ENCODE results near the gene YPEL1.

The YPEL1 gene

GRCh38 chr22:21699643-21700042, 36.0 kb downstream of the YPEL1 start:
- Histone ChIP-seq H3K4me3 (IDR thresholded peaks at IDR 0.05; ENCODE audit: insufficient read depth, low read depth, low read length) (no peak overlapping the region), H3K79me2 (ENCODE audit: insufficient read depth, low read depth) (no peaks in the 10 kb centered on the region), H3K27ac (no peak overlapping the region), H3K27me3 (ENCODE audit: insufficient read depth, low read depth) (no peaks in the 10 kb centered on the region), H2AFZ (ENCODE audit: low read depth) (no peak overlapping the region), H3K36me3 (ENCODE audit: insufficient read depth) (no peaks in the 10 kb centered on the region), H3K9ac (no peak overlapping the region), H3K4me2 (no peak overlapping the region), H4K20me1 (ENCODE audit: insufficient read depth) (no peaks in the 10 kb centered on the region), H3K4me1 (ENCODE audit: low read depth, poor library complexity, severe bottlenecking) (no peaks in the 10 kb centered on the region)
- TF ChIP-seq CTCF (conservative IDR thresholded peaks at IDR 0.05; ENCODE audit: low read depth, low read length) = no peak

DNA sequence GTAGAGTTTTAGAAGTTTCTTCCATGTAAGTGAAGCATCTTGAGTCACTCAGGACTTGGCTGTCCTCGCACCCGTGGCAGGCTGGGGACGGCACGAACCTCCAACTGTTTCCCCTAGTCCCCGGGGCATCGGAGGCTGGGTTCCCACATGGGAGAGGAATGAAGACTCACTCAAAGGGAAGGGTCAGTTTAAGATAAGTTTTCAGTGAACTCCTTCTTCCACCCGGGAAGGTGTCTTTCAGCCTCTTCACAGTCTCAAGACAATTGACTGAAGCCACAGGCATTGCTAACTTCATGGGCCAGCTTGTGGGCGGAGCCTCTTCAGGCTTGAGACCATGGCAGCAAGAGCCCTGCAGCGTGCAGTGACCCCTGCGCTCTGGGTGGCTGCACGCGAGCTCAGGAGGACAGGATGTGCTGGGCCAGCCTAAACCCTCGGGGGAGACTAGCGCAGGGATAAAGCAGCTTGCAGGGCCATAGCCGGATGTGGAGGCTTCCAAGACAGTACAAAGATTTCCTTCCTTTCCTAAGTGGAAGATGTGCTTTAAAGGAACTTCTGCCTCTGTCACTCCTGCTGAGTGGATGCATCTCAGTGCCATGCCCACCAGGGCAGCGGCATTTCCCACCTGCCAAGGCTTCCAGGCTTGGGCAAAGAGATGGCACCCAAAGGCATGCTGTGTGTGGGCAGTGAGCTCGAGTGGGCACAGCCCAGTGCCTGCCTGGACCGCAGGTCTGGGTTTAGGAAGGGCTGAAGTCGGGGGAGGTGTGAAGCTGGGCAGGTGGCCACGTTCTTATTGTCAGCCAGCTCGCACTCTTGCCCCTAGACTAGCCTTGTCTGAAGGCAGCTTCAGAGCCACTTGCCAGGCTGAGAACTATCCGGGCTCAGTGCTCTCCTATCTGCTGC, 36.9 kb downstream of the YPEL1 start:
- TF ChIP-seq CTCF (conservative IDR thresholded peaks at IDR 0.05; ENCODE audit: low read depth, low read length) = no peak
- H3K27ac ChIP-seq = no peak overlapping the region
- H3K4me3 ChIP-seq (IDR thresholded peaks at IDR 0.05; ENCODE audit: insufficient read depth, low read depth, low read length) = no peak overlapping the region
- H3K27me3 ChIP-seq (ENCODE audit: insufficient read depth, low read depth) = no peaks in the 10 kb centered on the region
- H4K20me1 ChIP-seq (ENCODE audit: insufficient read depth) = no peaks in the 10 kb centered on the region
- H3K4me2 ChIP-seq = no peak overlapping the region
- no peaks in the 10 kb centered on the region for H3K4me1 ChIP-seq (ENCODE audit: low read depth, poor library complexity, severe bottlenecking)
- no peaks in the 10 kb centered on the region for H3K79me2 ChIP-seq (ENCODE audit: insufficient read depth, low read depth)
- H3K9ac ChIP-seq = no peak overlapping the region
- no peak overlapping the region for H2AFZ ChIP-seq (ENCODE audit: low read depth)
- H3K36me3 ChIP-seq (ENCODE audit: insufficient read depth) = no peaks in the 10 kb centered on the region

DNA sequence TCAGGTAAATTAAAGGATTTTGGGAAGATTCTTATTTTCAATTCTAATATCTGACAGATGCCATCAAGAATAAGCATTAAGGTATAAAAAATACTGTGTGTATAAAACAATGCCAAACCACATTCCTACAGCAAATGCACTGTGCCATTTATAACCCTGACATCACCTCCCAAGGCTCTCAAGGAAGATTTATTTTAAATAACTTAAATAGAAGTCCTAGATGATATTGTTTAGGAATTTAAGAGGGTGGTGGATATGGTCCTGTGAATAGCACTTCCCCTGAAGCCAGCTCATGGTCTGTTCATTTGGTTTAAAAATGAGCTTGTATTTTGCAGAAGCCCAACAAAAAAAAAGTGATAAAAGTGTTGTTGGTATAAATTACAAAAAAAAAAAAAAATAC, 37.7 kb downstream of the YPEL1 start:
- no peak overlapping the region for H2AFZ ChIP-seq (ENCODE audit: low read depth)
- no peak overlapping the region for H3K4me3 ChIP-seq (IDR thresholded peaks at IDR 0.05; ENCODE audit: insufficient read depth, low read depth, low read length)
- no peak overlapping the region for H3K27ac ChIP-seq
- H4K20me1 ChIP-seq (ENCODE audit: insufficient read depth) = no peaks in the 10 kb centered on the region
- no peak overlapping the region for H3K9ac ChIP-seq
- H3K79me2 ChIP-seq (ENCODE audit: insufficient read depth, low read depth) = no peaks in the 10 kb centered on the region
- H3K36me3 ChIP-seq (ENCODE audit: insufficient read depth) = no peaks in the 10 kb centered on the region
- TF ChIP-seq CTCF (conservative IDR thresholded peaks at IDR 0.05; ENCODE audit: low read depth, low read length) = no peak
- no peaks in the 10 kb centered on the region for H3K27me3 ChIP-seq (ENCODE audit: insufficient read depth, low read depth)
- no peaks in the 10 kb centered on the region for H3K4me1 ChIP-seq (ENCODE audit: low read depth, poor library complexity, severe bottlenecking)
- H3K4me2 ChIP-seq = no peak overlapping the region

DNA sequence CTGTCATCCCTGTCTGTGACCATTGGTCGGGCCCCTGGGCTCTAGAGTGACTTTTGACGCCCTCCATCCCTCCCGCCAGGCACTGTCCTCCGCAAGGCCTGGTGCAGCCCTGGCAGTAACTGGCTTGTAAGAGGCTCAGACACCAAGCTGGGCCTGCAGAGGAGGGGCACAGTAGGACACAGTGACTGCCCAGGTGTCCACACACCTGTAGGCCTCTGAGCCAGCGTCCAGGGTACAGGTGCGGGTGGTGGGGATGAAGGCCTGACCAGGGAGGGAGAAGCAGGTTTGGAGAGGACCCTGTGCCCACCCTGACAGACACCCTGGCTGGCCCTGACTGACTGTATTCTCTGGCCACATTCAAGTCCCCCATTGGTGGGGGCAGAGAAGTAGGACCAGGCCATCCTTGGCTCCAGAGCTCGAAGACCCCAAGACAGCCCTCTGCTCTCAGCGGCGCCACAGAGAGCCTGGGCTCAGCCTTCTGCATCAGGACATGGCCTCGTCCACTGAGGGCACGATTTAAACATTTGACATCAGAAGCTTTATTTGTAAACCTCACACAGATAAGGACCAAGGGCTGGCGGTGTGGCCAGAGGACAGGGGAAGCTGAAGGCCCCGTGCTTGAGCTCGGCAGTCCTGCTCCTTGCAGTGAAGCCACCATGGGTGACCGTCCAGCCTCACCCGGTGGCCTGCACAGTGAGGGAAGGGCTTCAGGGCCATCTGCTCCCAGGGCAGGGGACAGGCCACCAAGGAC, 38.4 kb downstream of the YPEL1 start:
- Histone ChIP-seq H3K4me1 (ENCODE audit: low read depth, poor library complexity, severe bottlenecking) (no peaks in the 10 kb centered on the region), H3K79me2 (ENCODE audit: insufficient read depth, low read depth) (no peaks in the 10 kb centered on the region), H3K9ac (no peak overlapping the region), H3K36me3 (ENCODE audit: insufficient read depth) (no peaks in the 10 kb centered on the region), H4K20me1 (ENCODE audit: insufficient read depth) (no peaks in the 10 kb centered on the region), H3K27me3 (ENCODE audit: insufficient read depth, low read depth) (no peaks in the 10 kb centered on the region), H3K4me2 (no peak overlapping the region), H3K4me3 (IDR thresholded peaks at IDR 0.05; ENCODE audit: insufficient read depth, low read depth, low read length) (no peak overlapping the region), H3K27ac (no peak overlapping the region), H2AFZ (ENCODE audit: low read depth) (no peak overlapping the region)
- TF ChIP-seq CTCF (conservative IDR thresholded peaks at IDR 0.05; ENCODE audit: low read depth, low read length) = no peak

All from KMS-11 (cell line).